ENCODE measurements around the gene TRNAU1AP.

TRNAU1AP gene

DNA sequence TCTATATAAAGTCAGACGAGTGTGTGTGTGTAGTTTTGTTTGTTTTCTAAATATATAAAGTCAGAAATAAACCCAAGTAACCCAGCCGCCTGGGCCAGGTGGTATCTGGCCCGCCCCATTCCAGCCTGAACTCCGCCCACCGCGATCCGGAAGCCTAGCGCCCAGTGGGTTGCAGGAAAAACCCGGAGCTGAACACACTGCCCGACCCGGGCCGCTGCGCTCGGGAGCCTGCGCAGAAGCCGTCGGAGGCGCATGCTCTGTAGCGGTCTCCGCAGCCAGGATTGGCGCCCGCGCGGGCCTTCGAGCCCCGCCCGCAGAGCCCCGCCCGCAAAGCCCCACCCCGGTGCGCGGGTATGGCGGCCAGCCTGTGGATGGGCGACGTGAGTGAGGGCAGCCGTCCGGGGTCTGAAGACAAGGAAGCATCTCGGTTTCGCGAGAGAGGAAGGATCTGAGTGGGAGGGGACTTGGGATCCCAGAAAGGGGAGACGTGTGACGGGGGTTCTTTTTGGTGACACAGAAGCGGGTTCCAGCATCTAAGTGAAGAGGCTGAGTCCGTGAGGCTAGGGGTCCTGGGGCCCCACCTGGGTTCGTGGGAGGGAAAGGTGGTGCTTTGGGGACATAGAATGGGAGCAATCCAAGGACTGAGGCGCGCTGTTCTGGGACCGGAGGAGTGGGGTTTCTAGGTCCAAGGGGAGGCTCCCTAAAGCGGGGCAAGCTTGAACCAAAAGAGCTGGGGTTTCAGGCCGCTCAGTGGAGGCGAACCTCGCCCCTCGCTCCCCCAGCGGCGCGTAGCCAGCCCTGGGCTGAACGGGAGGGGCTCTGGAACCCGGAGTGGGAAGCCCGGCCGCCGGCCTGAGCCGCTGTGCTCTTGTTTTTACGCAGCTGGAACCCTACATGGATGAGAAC is at the start of gene TRNAU1AP:
Gene TRNAU1AP, plus strand, starts transcription at position 328 of the 906 bp plus-strand sequence. Its CDS starts 26 bp downstream, at position 354.
- Histone ChIP-seq H4K20me1 (ENCODE audit: control insufficient read depth, insufficient read depth, low read depth, low read length) (no peaks in the 10 kb centered on the region), H3K27ac (ENCODE audit: low read depth, low read length) (peak within 1 kb of the TSS; percentile 86), H3K9me2 (replicated peaks; ENCODE audit: control insufficient read depth, low read length) (no peaks in the 10 kb centered on the region), H3K79me2 (ENCODE audit: control insufficient read depth, low read length) (peaks cover 27% of the 10 kb centered on the region), H3K4me3 (ENCODE audit: low read length) (peak within 1 kb of the TSS; percentile 87), H3K27me3 (ENCODE audit: control insufficient read depth, low read length) (no peaks in the 10 kb centered on the region), H3K9me3 (ENCODE audit: control insufficient read depth, insufficient read depth, low read length) (no peaks in the 10 kb centered on the region), H3F3A (ENCODE audit: control insufficient read depth, insufficient read depth) (0 out of 2 replicates have a peak, but pooled peaks cover 5% of the 10 kb centered on the region), H3K4me2 (ENCODE audit: low read length) (peak within 1 kb of the TSS; percentile 76), H3K4me1 (ENCODE audit: control insufficient read depth, low read length) (peaks cover 29% of the 10 kb centered on the region), H3K36me3 (ENCODE audit: control insufficient read depth, low read length) (peaks cover 30% of the 10 kb centered on the region)
- no peak for TF ChIP-seq EZH2phosphoT487 (IDR thresholded peaks at IDR 0.05; ENCODE audit: borderline replicate concordance, low read length)
- TF ChIP-seq, protein P1, sequence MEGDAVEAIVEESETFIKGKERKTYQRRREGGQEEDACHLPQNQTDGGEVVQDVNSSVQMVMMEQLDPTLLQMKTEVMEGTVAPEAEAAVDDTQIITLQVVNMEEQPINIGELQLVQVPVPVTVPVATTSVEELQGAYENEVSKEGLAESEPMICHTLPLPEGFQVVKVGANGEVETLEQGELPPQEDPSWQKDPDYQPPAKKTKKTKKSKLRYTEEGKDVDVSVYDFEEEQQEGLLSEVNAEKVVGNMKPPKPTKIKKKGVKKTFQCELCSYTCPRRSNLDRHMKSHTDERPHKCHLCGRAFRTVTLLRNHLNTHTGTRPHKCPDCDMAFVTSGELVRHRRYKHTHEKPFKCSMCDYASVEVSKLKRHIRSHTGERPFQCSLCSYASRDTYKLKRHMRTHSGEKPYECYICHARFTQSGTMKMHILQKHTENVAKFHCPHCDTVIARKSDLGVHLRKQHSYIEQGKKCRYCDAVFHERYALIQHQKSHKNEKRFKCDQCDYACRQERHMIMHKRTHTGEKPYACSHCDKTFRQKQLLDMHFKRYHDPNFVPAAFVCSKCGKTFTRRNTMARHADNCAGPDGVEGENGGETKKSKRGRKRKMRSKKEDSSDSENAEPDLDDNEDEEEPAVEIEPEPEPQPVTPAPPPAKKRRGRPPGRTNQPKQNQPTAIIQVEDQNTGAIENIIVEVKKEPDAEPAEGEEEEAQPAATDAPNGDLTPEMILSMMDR (IDR thresholded peaks at IDR 0.05; ENCODE audit: low read depth, low read length, poor library complexity, severe bottlenecking), result no peak

DNA sequence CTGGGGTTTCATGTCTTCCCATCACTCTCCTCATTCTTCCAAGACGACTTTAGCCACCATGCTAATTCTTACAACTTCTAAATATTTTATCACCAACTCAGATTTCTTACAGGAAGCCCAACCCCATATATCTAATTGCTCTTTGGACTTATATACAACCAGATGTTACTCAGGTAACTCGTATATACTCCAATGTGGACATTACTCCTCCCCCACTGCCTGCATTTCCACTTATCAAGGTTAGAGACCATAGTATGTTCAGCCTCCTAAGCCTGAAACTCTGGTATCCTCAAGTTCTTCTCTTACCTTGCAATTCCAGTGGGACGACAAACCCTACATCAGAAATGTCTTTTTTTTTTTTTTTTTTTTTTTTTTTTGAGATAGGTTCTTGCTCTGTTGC is 49.8 kb upstream of the TRNAU1AP start:
- no peak overlapping the region for H3K27ac ChIP-seq (ENCODE audit: low read depth, low read length)
- peaks cover 28% of the 10 kb centered on the region for H3K36me3 ChIP-seq (ENCODE audit: control insufficient read depth, low read length)
- H3K9me2 ChIP-seq (replicated peaks; ENCODE audit: control insufficient read depth, low read length), result no peaks in the 10 kb centered on the region
- no peak overlapping the region for H3K4me3 ChIP-seq (ENCODE audit: low read length)
- TF ChIP-seq, protein P1 (IDR thresholded peaks at IDR 0.05; ENCODE audit: low read depth, low read length, poor library complexity, severe bottlenecking), result no peak
- no peak for TF ChIP-seq EZH2phosphoT487 (IDR thresholded peaks at IDR 0.05; ENCODE audit: borderline replicate concordance, low read length)
- H3F3A ChIP-seq (ENCODE audit: control insufficient read depth, insufficient read depth), result peaks cover 43% of the 10 kb centered on the region
- peaks cover 13% of the 10 kb centered on the region for H3K4me1 ChIP-seq (ENCODE audit: control insufficient read depth, low read length)
- H3K4me2 ChIP-seq (ENCODE audit: low read length), result no peak overlapping the region
- H3K27me3 ChIP-seq (ENCODE audit: control insufficient read depth, low read length), result no peaks in the 10 kb centered on the region; the same call in 1 of the 2 replicates
- H3K79me2 ChIP-seq (ENCODE audit: control insufficient read depth, low read length), result peaks cover 30% of the 10 kb centered on the region
- H4K20me1 ChIP-seq (ENCODE audit: control insufficient read depth, insufficient read depth, low read depth, low read length), result no peaks in the 10 kb centered on the region
- H3K9me3 ChIP-seq (ENCODE audit: control insufficient read depth, insufficient read depth, low read length), result no peaks in the 10 kb centered on the region

DNA sequence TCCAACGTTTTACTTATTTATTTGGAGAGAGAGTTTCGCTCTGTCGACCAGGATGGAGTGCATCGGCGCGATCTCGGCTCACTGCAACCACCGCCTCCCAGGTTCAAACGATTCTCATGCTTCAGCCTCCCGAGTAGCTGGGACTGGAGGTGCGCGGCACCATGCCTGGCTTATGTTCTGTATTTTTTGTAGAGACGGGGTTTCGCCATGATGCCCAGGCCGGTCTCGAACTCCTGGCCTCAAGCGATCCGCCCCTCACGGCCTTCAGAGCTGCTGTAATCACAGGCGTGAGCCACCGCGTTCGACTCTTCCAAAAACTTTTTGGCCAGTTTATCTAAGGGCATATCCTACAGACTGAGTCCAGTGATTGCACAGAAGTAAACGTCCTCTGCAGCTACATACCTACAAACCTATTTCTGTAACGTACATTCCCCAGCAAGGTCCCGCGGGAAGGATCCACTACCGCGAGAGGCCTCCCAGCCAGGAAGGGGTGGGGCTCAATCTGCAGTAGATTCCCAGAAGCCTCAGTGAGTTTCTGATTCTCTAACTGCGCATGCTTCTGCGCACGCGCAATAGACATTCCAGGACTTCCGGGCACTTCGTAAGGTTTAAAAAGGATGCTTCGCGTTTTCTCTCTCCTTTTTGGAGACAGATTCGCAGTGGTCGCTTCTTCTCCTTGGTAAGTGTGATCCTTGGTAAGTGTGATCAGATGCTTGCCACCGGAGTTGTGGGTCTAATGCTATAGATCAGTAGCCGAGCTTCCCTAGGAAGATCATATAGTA is 47.3 kb upstream of the TRNAU1AP start, which contains the start of gene RCC1:
Gene RCC1, plus strand, starts transcription at position 638 of the 782 bp plus-strand sequence. CDS start 23,824 bp downstream, outside the sequence.
- no peaks in the 10 kb centered on the region for H4K20me1 ChIP-seq (ENCODE audit: control insufficient read depth, insufficient read depth, low read depth, low read length)
- H3K4me3 ChIP-seq (ENCODE audit: low read length), result peak within 1 kb of the TSS; percentile 97
- H3K4me1 ChIP-seq (ENCODE audit: control insufficient read depth, low read length), result peaks cover 38% of the 10 kb centered on the region
- no peak for TF ChIP-seq EZH2phosphoT487 (IDR thresholded peaks at IDR 0.05; ENCODE audit: borderline replicate concordance, low read length)
- TF ChIP-seq, protein P1 (IDR thresholded peaks at IDR 0.05; ENCODE audit: low read depth, low read length, poor library complexity, severe bottlenecking), result no peak
- H3K9me2 ChIP-seq (replicated peaks; ENCODE audit: control insufficient read depth, low read length), result no peaks in the 10 kb centered on the region
- H3K27ac ChIP-seq (ENCODE audit: low read depth, low read length), result peak within 1 kb of the TSS; percentile 93
- H3K27me3 ChIP-seq (ENCODE audit: control insufficient read depth, low read length), result no peaks in the 10 kb centered on the region; the same call in 1 of the 2 replicates
- H3K4me2 ChIP-seq (ENCODE audit: low read length), result peak within 1 kb of the TSS; percentile 88
- no peaks in the 10 kb centered on the region for H3K9me3 ChIP-seq (ENCODE audit: control insufficient read depth, insufficient read depth, low read length)
- H3K36me3 ChIP-seq (ENCODE audit: control insufficient read depth, low read length), result peaks cover 53% of the 10 kb centered on the region
- H3K79me2 ChIP-seq (ENCODE audit: control insufficient read depth, low read length), result peaks cover 47% of the 10 kb centered on the region
- H3F3A ChIP-seq (ENCODE audit: control insufficient read depth, insufficient read depth), result peaks cover 68% of the 10 kb centered on the region

All from DOHH2 (cell line).